Dedifferentiated amniotic fluid mesenchymal stem cell (primary cell): ENCODE data around the gene C12orf60.

ENCODE experiments used
- DNase-seq: peaks from one replicate; pipeline ENCODE4 v3.0.0-alpha.2; 2016; ENCODE audit errors: extremely low spot score

The C12orf60 gene

GRCh38 chr12:14776236-14776961 lies 27.1 kb upstream of the C12orf60 start:
- no peak for DNase-seq

- no peak for DNase-seq
Observed at GRCh38 chr12:14777271-14777670, 26.2 kb upstream of the C12orf60 start.

DNA sequence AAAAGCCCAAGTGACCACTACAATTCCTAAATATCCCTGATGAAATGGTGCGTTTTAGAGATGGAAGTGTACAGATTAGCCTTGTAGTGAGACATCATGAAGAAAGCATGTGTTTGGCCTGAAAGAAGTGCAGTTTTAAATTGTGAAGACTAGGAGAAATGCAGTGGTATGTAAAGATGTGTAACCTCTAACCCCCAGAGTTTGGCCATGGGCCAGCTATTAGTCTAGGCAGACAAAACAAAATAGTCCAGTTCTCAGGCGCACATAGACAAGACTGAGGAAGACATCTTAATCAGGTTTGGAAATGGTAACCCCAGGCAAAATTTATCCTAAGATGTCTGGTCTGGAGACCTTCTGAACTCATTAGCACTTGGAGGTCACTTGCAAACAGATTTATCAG lies 23.6 kb upstream of the C12orf60 start:
- no peak for DNase-seq

GRCh38 chr12:14780859-14781258 lies 22.6 kb upstream of the C12orf60 start:
- DNase-seq, result no peak

GRCh38 chr12:14781563-14781962 lies 21.9 kb upstream of the C12orf60 start:
- no peak for DNase-seq

DNA sequence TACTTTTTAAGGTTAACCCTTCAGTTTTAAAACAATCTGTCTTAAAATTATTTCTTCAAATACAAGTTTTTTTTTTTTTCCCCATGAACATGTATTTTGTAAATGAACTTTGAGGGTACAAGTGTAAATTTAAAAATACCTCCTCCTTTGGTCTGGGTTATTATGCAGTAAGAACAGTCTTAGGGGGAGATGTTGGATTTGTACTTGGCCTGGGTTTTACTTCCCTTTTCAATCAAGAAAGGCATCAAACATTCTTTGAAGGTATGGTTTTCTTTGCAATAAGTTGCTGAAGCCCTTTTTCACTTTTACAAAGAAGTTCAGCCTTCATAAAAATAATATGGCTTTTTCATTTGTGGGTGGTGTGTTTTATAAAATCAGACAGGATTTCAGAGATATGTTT lies 20.7 kb upstream of the C12orf60 start:
- no peak for DNase-seq

DNA sequence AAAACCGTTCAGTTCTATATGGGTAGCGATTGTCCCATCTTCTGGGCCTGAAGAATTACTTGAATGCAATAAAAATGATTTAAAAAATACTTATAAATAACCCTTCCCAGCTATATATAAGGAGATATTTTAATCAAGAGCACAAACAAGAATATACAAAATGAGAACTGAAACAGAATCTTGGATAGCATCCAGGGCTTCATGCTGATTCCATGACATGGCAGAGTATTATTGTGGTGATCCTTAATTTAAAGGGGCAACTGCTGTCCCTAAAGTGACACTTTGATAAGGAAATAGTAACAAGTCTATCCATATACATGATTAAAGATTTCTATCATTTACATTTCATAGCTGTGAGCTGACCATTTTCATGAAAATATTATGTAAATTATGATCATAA lies 19.0 kb upstream of the C12orf60 start:
- DNase-seq, result no peak

DNA sequence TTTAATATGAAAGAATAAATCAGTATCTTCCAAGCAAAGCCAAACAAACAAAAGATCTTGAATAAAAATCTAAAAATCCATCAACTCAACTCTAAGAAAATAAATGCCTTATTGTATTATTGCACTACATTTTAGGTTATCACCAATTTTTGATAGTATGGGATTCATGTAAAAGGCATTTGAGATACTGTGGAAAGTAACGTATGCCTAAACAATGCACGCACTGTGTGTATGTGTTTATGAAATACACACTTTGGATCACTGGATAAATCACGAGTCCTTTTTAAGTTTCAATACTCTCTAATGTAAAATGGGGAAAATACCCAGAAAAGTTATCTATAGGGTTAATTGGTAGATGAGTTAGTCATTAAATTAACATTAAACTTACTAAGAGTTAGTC lies 17.9 kb upstream of the C12orf60 start:
- no peak for DNase-seq

DNA sequence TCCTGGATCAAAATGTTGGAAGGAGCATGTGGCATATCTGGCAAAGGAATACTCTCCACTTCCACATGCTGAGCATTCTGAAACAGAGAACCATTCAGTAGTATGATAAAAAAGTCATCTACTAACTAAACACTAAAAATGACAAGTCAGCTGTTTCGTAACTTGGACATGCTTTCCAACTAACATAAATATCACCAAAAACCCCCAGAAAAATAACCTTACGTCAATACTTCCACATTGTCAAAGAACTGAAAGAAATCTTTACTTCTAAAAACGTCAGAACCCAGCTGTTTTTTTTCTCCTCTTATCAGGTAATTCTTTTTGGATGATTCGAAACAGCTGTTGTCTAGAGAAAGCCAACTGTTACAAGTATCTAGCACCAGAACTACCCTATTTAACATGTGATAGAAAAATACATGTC lies 8.4 kb upstream of the C12orf60 start:
- DNase-seq, result no peak

DNA sequence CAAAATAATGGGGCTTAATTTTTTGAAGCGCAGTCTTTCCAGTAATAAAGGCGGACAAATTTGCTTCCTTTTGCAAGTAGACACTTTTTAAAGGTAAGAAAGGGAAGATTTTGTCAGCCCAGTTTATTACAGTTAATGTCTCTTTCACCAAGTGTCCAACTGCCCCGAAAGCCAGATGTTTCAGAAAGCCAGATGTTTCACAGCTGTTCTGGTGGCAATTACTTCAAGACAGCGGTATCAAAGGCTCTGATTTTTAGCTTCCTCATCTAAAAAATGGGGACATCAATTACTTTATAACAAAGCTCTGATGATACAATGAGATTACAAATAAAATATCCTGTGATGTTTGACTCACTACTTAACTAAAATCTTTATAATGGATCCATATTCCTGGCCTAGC lies 1.2 kb upstream of the C12orf60 start:
- DNase-seq, result no peak

- DNase-seq, result no peak
Observed at GRCh38 chr12:14802721-14803010, 804 bp upstream of the C12orf60 start.

DNA sequence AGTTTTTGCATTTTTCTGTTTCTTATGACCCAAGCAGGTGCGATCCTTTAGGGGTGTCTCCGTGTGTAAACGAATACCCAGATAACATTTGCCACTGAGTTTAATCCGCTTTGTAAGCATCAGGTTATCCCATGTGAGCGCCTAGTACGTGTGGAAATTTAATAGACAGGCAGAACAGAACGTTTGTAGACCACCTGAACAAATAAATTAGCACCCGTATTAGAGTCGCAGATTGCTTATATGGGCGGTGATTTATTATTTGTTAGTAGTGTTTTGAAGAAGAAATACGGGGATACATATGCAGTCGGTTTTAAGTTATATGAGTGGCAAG lies 325 bp downstream of the C12orf60 start:
- no peak for DNase-seq

GRCh38 chr12:14810167-14810952 lies 6.9 kb downstream of the C12orf60 start:
- DNase-seq, result no peak

GRCh38 chr12:14810953-14811483 lies 7.5 kb downstream of the C12orf60 start:
- DNase-seq, result no peak

DNA sequence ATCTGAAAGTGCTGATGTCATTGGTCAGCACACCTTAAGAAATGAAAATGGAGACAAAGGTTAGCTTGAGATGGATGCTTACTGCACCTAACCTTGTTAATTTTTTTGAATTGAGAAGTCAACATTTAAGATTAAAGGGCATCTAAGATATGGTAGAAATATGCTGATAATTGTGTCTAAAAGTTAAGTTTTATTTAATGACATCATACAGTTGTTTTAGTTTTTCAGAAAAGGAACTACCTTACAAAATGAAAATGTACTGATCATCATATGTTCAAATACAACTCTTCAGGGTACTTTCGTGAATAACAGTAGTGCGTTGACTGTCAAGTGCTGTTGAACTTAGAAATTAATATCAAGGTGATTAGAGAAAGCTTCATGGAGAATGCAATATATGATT lies 8.0 kb downstream of the C12orf60 start:
- DNase-seq, result no peak

DNA sequence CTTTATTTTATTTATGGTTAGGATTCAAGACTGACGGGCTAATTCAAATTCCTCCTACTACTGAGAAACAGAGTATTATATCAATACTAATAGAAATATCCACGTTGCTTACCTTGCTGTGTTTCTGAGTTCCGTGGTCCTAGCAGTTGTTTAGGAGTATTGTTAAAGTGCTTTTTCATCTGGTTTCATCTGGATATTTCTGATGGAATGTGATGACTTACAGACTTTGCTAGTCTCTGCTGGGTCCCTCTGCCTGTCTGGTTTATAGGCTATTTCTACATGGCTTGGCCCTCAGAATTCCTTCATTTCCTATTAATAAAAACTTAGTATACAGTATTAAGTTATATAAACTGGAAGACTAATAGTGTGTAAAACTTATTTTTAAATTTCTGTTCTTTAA lies 10.5 kb downstream of the C12orf60 start, which contains the start of gene SMCO3:
Gene SMCO3, minus strand, starts transcription at position 169 of the 400 bp plus-strand sequence. CDS start 7,502 bp downstream, outside the sequence.
- DNase-seq, result no peak

GRCh38 chr12:14824012-14824634 lies 20.7 kb downstream of the C12orf60 start:
- DNase-seq, result no peak

- no peak for DNase-seq
Observed at GRCh38 chr12:14825256-14825655, 21.8 kb downstream of the C12orf60 start.

GRCh38 chr12:14826491-14826890 lies 23.0 kb downstream of the C12orf60 start:
- DNase-seq, result no peak

GRCh38 chr12:14827043-14827442 lies 23.6 kb downstream of the C12orf60 start:
- DNase-seq, result no peak

GRCh38 chr12:14828892-14829291 lies 25.4 kb downstream of the C12orf60 start:
- no peak for DNase-seq

GRCh38 chr12:14833336-14833735 lies 29.9 kb downstream of the C12orf60 start:
- no peak for DNase-seq

DNA sequence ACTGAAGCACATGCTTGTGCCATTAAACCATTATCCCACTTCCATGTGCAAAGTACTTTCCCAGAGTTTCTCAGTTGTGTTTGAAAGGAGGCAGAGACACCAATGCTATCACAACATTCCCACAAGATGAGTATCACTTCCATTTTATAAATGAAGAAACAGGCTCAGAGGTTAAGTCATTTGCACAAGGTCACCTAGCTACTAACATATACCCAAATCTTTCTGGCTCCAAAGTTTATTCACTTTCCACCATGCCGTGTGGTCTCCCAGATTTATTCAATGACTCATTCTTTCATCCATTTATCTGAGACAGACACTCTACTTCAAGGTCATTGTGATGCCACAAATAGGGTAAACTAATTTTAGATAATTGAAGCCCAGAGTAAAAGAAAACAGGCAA lies 30.5 kb downstream of the C12orf60 start:
- DNase-seq, result no peak
